Activated naive CD8-positive, alpha-beta T cell treated with anti-CD3 and anti-CD28 coated beads, Interleukin-2, amount 50 U/mL, for 16 hours (primary cell): ENCODE results near the gene GCC1.

Source experiments
- DNase-seq: peaks from one replicate; pipeline ENCODE4 v3.0.0-alpha.2; 2020; ENCODE audit warnings: low read depth, low spot score

The GCC1 gene, protein sequence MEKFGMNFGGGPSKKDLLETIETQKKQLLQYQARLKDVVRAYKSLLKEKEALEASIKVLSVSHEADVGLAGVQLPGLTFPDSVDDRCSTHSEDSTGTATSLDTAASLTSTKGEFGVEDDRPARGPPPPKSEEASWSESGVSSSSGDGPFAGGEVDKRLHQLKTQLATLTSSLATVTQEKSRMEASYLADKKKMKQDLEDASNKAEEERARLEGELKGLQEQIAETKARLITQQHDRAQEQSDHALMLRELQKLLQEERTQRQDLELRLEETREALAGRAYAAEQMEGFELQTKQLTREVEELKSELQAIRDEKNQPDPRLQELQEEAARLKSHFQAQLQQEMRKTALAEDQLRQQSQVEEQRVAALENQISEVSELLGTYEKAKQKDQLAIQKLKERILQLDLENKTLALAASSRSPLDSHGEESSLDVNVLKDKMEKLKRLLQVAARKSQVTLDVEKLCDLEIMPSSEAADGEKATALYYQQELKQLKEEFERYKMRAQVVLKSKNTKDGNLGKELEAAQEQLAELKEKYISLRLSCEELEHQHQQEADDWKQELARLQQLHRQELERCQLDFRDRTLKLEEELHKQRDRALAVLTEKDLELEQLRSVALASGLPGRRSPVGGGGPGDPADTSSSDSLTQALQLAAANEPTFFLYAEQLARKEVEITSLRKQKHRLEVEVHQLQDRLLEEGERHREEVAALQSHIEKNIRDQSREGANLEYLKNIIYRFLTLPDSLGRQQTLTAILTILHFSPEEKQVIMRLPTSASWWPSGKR

DNA sequence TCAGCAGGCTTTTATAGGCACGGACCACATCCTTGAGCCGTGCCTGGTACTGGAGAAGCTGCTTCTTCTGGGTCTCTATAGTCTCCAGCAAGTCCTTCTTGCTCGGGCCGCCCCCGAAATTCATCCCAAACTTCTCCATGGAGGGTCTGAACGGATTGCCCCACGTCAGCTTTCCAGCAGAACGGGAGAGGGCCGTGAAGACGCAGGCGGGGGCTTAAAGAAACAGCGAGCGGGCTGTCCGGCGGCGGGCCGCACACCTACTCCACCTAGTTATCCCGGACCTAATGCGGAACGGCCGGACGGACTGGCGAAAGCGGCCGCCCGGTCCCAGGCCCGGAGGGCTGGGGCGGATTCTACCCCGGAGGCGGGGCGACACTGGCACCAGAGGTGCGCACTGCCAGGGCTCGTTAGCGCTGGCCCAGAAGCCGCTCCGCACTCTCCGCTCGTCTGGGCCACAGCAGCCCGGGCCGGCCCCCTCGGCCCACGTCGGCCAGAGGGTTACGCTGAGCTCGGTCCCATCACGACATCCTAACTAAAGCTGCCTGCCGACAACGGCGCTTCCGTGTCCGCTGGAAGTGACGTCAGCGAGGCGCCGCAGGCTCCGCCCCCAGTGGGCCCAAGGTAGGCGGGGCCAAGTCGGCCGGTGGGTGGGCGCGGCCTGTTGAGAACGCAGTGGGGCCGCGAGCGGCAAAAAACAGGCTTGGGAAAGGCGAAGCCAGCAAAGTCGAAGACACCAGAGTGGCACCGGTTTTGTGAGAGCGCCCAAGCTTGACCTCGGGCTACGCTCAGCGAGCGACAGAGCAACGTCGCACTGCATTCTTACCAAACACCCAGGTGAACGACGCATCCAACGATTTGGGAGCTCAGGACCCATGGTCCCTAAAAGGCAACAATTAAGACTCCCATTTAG, at the start of gene GCC1:
TSS of gene GCC1 (minus strand) at position 553 of the 910 bp plus-strand sequence. CDS start at position 139, 414 bp downstream.
- DNase-seq = peak; percentile 89

DNA sequence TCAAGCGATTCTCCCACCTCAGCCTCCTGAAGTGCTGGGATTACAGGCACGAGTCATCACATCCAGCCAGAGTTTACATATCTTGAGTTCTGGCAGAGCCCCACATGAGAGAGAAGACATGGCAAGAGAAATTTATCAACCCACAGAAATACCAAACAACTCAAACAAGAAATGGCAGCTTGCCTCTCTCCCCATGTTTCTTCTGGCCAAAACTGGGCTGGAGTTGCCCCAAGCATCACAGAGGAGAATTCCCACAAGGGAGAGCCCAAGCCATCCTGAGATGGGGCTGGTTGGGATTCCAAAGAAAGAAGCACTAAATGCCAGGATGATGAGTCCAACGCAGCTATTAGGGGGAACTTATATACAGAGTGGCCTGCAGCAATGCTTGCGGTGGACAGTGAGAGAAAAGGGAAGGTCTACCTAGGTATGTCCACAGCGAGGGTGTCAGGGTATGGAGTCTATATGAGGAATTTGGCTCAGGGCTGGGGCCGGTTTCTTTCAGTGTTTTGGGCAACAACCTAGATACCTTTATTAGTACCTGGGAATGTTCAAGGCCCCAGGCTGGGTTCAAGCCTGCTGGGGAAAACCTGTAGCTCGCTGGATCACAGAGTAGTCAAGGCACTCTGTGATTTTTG, 47.0 kb upstream of the GCC1 start:
- no peak for DNase-seq

DNA sequence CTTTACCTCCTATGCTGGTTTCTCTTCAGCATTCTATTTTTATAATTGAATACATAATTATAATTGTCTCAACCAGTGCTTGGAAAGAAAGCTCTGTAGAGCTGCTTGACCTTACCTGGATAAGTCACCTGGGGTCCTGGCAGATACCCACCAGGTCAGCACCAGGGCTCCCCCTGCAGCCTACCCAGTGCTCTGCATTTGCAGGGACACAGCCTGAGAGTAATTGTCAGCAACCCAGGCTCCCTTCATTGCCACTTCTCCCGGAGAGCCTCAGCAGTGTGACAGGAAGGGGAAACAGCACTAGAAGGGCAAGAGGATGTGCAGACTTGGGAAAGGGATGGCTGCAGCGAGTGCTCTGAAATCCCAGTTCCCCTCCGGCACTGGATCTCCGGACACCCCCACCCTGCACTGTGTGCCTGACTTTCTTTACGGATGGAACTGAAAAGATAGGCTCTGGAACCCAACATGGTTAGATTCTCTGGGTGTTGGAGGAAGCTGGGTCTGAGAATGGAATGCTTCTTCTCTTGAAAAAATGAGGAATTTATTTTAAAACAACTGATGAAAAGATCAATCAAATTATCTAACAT, 44.0 kb upstream of the GCC1 start:
- DNase-seq = no peak

- DNase-seq = no peak
These were observed 43.0 kb upstream of the GCC1 start for GRCh38 chr7:127628445-127628844.

DNA sequence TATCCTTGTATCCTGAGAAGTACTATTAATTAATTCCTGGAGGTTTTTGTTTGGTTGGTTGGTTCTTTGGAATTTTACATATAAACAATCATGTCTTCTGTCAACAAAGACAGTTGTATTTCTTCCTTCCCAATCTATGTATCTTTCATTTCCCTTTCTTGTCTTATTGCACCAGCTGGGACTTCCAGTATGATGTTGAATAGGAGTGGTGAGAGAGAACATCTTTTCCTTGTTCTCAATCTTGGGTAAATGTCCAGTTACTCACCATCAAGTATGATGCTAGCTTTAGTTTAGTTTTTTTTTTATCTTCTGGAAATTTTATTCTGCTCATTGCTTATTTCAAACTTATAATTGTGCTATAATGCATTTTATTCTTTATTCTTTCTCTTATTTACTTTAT, 39.9 kb upstream of the GCC1 start:
- no peak for DNase-seq

DNA sequence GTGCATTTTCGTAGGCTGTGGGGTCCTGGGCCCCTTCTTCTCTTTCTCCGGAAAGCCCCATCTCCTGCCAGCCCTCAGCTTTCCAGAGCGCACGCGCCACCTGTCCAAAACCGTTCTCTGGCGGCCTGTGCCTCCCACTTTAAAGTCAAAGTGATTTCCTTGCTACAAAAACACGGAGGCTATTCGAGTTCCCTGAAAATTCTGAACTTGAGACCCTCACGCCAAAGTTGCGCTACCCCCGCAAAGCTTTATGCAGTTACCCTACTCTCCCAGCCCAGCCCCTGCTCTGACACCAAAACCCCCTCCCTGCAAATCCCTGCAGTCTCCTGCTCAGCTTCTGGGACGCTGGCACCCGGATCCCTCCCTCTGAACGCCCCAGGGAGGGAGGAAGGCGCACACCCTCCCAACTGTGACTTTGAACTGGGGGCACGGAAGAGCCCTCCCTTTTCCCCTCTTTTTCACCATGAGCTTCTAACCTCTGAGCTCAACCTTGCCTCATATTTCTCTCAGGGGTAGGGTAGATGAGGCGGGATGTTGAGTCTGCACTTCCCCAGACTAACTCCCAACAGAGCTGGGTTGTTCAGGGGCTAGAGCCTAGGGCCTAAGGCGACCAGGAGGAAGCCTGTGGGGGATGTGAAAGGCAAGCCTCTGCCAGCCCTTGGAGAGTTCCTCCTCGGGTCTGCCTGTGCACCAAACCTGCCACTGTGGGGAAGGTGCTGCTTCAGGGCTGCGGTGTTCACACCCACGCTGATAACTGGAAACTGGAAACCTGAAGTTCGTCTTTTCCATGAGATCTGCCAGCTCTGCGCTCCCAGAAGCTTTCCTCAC, 35.2 kb upstream of the GCC1 start:
- DNase-seq = no peak

DNA sequence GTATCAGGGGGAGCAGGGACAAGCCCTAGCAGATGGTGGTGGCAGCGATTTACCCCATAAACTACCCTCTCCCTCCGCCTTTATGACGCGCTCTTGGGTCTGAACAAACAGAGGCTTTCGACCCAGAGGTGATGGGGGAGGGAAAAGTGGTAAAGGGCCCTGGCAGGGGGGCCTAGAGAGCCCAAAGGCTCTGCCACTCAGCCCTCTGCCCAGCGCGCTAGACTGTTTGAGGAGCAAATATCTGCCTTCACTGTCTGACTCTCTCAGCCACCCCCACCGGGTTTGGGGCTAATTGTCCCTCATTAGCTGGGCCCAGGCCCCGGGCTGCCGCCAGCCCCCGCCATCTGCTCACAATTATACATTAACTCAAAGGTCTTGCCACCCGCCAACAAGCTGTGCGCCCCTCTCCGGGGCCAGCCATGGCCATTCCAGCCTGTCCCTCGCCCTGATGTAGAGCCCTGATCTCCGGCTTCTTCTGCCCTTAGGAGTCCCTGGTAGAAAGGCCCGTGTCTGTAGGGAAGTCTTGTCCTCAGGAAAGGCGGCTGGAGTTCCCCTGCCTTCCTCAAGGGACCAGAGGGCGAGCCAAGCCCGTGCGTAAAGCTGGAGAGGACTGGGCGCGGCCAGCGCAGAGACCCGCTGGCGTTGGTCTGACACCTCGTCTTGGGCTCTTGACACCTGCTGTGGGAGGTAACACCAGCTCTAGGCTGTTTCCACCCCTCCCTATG, 34.4 kb upstream of the GCC1 start:
- no peak for DNase-seq

GRCh38 chr7:127618775-127619174, 33.4 kb upstream of the GCC1 start:
- DNase-seq = no peak

DNA sequence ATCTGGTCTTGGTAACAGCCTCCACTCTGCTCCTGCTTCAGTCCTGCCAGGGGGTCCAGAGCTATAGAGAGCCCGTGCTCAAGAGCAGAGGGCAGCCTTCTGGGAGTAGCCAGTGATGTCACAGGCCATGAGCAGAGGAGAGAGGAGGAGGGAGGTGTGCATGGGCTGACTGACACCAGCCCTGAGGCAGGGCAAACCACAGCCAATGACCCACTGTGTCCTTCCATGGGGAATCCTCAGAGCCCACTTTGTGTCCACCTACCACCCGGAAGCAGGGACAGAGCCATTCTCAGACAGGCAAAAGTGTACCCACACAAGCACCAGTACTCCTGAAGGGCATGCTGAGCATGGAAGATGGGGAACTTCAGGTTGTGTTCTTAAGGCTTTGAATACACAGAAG, 32.6 kb upstream of the GCC1 start, which contains the start of gene PAX4:
TSS of gene PAX4 (minus strand) at position 101 of the 400 bp plus-strand sequence. CDS start 2,214 bp downstream, outside the sequence.
- DNase-seq = no peak

GRCh38 chr7:127616724-127617123, 31.3 kb upstream of the GCC1 start:
- no peak for DNase-seq

- DNase-seq = no peak
These were observed 26.9 kb upstream of the GCC1 start for GRCh38 chr7:127612263-127612662.

DNA sequence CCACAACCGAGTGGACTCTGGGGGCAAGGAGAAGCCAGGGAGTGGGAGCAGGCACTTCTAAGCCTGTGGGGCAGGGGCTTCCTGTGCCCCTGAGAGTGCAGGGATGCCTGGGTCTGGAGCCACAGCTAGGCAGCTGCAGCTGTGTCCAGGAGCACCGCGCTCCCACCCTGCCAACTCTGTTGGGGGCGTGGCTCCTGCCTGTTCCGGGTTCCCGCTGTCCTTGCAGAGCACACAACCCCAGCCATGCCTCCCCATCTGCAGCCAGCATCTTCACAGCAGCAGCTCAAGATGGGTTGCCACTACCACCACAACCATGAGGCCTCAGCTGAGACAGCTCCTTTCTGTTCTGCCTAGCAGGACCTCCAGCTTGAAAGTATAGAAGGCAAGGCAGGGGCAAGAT, 23.9 kb upstream of the GCC1 start:
- DNase-seq = no peak

DNA sequence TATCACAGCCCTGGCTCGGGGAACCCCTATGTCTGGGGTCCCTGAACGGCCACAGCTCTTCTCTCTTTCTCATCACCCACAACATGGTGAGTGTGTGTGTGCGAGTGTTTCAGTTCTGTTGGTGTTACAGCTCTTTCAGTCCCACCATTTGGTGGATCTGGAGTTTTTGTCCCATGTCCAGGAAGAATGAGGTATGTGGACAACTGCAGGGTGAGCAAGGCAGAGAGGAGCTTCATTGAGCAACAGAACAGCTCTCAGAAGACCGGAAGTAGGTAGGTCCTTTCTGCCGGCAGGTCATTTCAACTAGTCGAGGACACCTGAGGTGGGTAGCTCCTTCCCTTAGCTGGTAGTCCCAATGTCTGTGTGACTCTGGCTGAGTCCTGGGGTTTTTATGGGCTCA, 23.1 kb upstream of the GCC1 start:
- no peak for DNase-seq

GRCh38 chr7:127600885-127601284, 15.5 kb upstream of the GCC1 start:
- no peak for DNase-seq

DNA sequence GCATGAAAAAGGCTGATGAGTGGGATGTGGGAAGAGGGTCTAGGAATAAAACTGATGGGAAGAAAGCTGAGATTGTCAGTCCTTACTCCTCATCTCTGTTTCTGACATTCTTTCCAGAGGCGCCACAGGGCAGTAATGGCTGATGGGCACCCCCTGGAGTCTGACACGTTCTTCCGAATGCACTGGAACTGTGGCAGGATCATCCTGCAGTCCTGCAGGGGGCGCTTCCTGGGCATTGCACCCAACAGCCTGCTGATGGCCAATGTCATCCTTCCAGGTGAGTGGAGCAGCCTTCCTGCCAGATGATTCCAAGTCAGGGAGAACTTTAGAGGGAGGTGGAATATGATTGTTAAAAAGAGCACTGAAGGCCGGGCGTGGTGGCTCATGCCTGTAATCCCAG, 12.9 kb upstream of the GCC1 start:
- no peak for DNase-seq

GRCh38 chr7:127595737-127596136, 10.3 kb upstream of the GCC1 start:
- DNase-seq = no peak

GRCh38 chr7:127594490-127594889, 9.1 kb upstream of the GCC1 start:
- DNase-seq = no peak

- no peak for DNase-seq
These were observed 7.2 kb upstream of the GCC1 start for GRCh38 chr7:127592550-127592949.

- no peak for DNase-seq
These were observed 6.2 kb upstream of the GCC1 start for GRCh38 chr7:127591591-127591990.
